ENCODE data around the gene CD4. TPM values are rescaled to one million over a fixed set of nuclear protein-coding genes. Genes with fewer than 3 reads are reported as not detected.

The CD4 gene
- polyA plus RNA-seq, 1 of the 3 experiments (the other 2 are of a cell fraction) = 0.02 TPM

GRCh38 chr12:6782850-6783566 lies 6.3 kb upstream of the CD4 start:
- TF ChIP-seq, protein P1, sequence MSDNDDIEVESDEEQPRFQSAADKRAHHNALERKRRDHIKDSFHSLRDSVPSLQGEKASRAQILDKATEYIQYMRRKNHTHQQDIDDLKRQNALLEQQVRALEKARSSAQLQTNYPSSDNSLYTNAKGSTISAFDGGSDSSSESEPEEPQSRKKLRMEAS (IDR thresholded peaks at IDR 0.05; ENCODE audit: low read depth) = no peak
- TF ChIP-seq TAF1 (IDR thresholded peaks at IDR 0.05; ENCODE audit: borderline replicate concordance, low read depth, low read length) (no peak), USF2 (IDR thresholded peaks at IDR 0.05; ENCODE audit: borderline replicate concordance, low read depth, low read length) (no peak), MEF2A (IDR thresholded peaks at IDR 0.05; ENCODE audit: borderline replicate concordance, low read depth) (no peak), FOSL2 (IDR thresholded peaks at IDR 0.05; ENCODE audit: borderline replicate concordance, low read depth) (no peak), RFX5 (IDR thresholded peaks at IDR 0.05; ENCODE audit: low read length) (no peak), GABPA (IDR thresholded peaks at IDR 0.05; ENCODE audit: low read depth) (no peak), USF1 (IDR thresholded peaks at IDR 0.05; ENCODE audit: borderline replicate concordance, low read depth) (no peak), EP300 (IDR thresholded peaks at IDR 0.05; ENCODE audit: borderline replicate concordance in 1 of 2, low read depth in 1 of 2, low read length in 1 of 2) (no peak), POLR2AphosphoS5 (IDR thresholded peaks at IDR 0.05; ENCODE audit: low read depth, low read length) (no peak), TEAD4 (IDR thresholded peaks at IDR 0.05; ENCODE audit: borderline replicate concordance, insufficient read depth) (no peak), NRF1 (IDR thresholded peaks at IDR 0.05; ENCODE audit: low read depth, low read length) (no peak), JUND (IDR thresholded peaks at IDR 0.05) (no peak), MXI1 (IDR thresholded peaks at IDR 0.05; ENCODE audit: low read depth, low read length) (no peak)
- TF ChIP-seq, protein P2, sequence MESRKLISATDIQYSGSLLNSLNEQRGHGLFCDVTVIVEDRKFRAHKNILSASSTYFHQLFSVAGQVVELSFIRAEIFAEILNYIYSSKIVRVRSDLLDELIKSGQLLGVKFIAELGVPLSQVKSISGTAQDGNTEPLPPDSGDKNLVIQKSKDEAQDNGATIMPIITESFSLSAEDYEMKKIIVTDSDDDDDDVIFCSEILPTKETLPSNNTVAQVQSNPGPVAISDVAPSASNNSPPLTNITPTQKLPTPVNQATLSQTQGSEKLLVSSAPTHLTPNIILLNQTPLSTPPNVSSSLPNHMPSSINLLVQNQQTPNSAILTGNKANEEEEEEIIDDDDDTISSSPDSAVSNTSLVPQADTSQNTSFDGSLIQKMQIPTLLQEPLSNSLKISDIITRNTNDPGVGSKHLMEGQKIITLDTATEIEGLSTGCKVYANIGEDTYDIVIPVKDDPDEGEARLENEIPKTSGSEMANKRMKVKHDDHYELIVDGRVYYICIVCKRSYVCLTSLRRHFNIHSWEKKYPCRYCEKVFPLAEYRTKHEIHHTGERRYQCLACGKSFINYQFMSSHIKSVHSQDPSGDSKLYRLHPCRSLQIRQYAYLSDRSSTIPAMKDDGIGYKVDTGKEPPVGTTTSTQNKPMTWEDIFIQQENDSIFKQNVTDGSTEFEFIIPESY (IDR thresholded peaks at IDR 0.05; ENCODE audit: borderline replicate concordance, low read depth) = no peak
- H3K4me2 ChIP-seq = no peak overlapping the region
- ChIA-PET CTCF (interaction anchor here (0.7 to 7.7 kb wide), 6 partner anchors 13 to 53 kb away, joined by 3 to 74 read pairs (median 4); partner anchors contain the start of genes GPR162, MLF2 and PTMS), POLR2A (no interaction called here)
- H3K36me3 ChIP-seq (replicated peaks in 1 of 2; ENCODE audit: control insufficient read depth in 1 of 2, insufficient read depth in 2 of 2, low read length in 1 of 2) = no peaks in the 10 kb centered on the region
- H3K4me3 ChIP-seq (ENCODE audit: low read depth in 2 of 2, low read length in 1 of 2) = no peak overlapping the region
- no peak overlapping the region for H2AFZ ChIP-seq (ENCODE audit: low read depth)
- H3K27me3 ChIP-seq (ENCODE audit: insufficient read depth) = no peaks in the 10 kb centered on the region
- no peaks in the 10 kb centered on the region for H3K9me3 ChIP-seq
- H3K27ac ChIP-seq (ENCODE audit: low read depth in 2 of 2, low read length in 1 of 2) = no peak overlapping the region
- H3K9ac ChIP-seq = no peak overlapping the region
- peaks cover 0 to 8% of the 10 kb centered on the region in 2 experiments; a peak in 1 of 4 replicates for H3K4me1 ChIP-seq (ENCODE audit: control insufficient read depth in 1 of 2, insufficient read depth in 2 of 2, low read depth in 1 of 2, low read length in 1 of 2)
- WGBS (ENCODE audit: low lambda C conversion rate) = 59% methylated on average over 7 of the region's 10 CpGs
- no peaks in the 10 kb centered on the region for H3K79me2 ChIP-seq (ENCODE audit: insufficient read depth)
- no peaks in the 10 kb centered on the region for H4K20me1 ChIP-seq (ENCODE audit: insufficient read depth)
- H3F3A ChIP-seq (replicated peaks; ENCODE audit: insufficient read depth) = peaks cover 7% of the 10 kb centered on the region
- DNase-seq = no peak
- no peaks in the 10 kb centered on the region for H3K9me2 ChIP-seq
